Skeletal muscle tissue (tissue), 4 donors: ENCODE measurements around the gene RBMS1. TPM values are rescaled to one million over a fixed set of nuclear protein-coding genes. Genes with fewer than 3 reads are reported as not detected.
"Not testable (repeated sequence)": the region's sequence is repeated elsewhere in the genome, so short reads cannot be mapped to it uniquely, and the experiment has no call there.

ENCODE experiments used
- H3K27ac ChIP-seq: one replicate; pipeline ENCODE4 v1.7.0; 2013; ENCODE audit warnings: mild to moderate bottlenecking, low read depth, low read length, inconsistent platforms
- H3K27me3 ChIP-seq, 3 donors: one replicate each; pipeline ENCODE4 v1.7.0; 2013; ENCODE audit warnings: low read length in 3 of 3; ENCODE audit not compliant: control insufficient read depth in 3 of 3, insufficient read depth in 3 of 3
- H3K36me3 ChIP-seq, 3 donors: one replicate each; pipeline ENCODE4 v1.7.0; 2013; ENCODE audit warnings: low read length in 3 of 3; ENCODE audit not compliant: control insufficient read depth in 3 of 3, insufficient read depth in 3 of 3
- H3K4me1 ChIP-seq, 3 donors: one replicate each; pipeline ENCODE4 v1.7.0; 2013; ENCODE audit warnings: low read length in 3 of 3, mild to moderate bottlenecking in 3 of 3; ENCODE audit not compliant: control insufficient read depth in 3 of 3, insufficient read depth in 3 of 3
- H3K4me3 ChIP-seq, 3 donors: one replicate each; pipeline ENCODE4 v1.7.0; 2013; ENCODE audit warnings: low read length in 3 of 3
- H3K9ac ChIP-seq, 3 donors: one replicate each; pipeline ENCODE4 v1.7.0; 2013; ENCODE audit warnings: low read length in 3 of 3, mild to moderate bottlenecking in 3 of 3, moderate library complexity in 2 of 3, low read depth in 1 of 3
- H3K9me3 ChIP-seq, 3 donors: one replicate each; pipeline ENCODE4 v1.7.0; 2013; ENCODE audit warnings: low read length in 3 of 3; ENCODE audit not compliant: control insufficient read depth in 3 of 3
- total RNA-seq: library from RNA; depleted of rRNA; stranded (reverse); fragments of >200 nt; gene quantifications from one replicate; pipeline ENCODE4 v1.2.3, GENCODE V29; 2014
- donor health status: Osteomylitis.

The RBMS1 gene
- total RNA-seq, 1 donor from 2014 or later = 48.0 TPM

DNA sequence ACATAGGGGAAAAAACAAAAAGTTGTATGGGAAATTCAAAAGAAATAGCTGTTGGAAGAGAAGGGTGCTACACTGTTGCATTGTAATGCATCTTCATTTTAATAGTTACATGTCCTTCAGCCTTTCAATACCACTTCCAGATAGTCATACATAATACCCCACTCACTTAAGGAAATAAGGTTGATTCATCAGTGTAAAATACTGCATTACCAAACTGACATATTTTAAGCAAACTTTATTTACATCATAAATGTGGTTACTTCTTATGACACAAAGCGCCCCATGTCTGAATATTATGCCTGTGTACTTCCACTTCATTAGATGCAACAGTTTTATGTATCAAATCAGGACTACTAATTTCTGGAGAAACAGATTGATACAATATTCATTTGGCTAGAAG, 4.5 kb downstream of the RBMS1 start:
- H3K4me1 ChIP-seq = peaks cover 3 to 15% (median 11%) of the 10 kb centered on the region in 3 donors

GRCh38 chr2:160488289-160488688, 5.3 kb downstream of the RBMS1 start:
- peaks cover 3 to 15% (median 11%) of the 10 kb centered on the region in 3 donors for H3K4me1 ChIP-seq
- not testable (repeated sequence) for H3K4me3 ChIP-seq, H3K27ac ChIP-seq, H3K9ac ChIP-seq, H3K36me3 ChIP-seq, H3K27me3 ChIP-seq, H3K9me3 ChIP-seq

More for the DNA sequence above, 4.5 kb downstream of the RBMS1 start:
- H3K27me3 ChIP-seq = no peaks in the 10 kb centered on the region
- no peaks in the 10 kb centered on the region for H3K9me3 ChIP-seq
- no peak overlapping the region for H3K9ac ChIP-seq
- no peak overlapping the region for H3K27ac ChIP-seq
- H3K36me3 ChIP-seq = no peaks in the 10 kb centered on the region
- H3K4me3 ChIP-seq = no peak overlapping the region

- H3K4me1 ChIP-seq = peaks cover 2 to 14% (median 5%) of the 10 kb centered on the region in 3 donors
- H3K9me3 ChIP-seq = no peaks in the 10 kb centered on the region
- no peak overlapping the region for H3K9ac ChIP-seq
- H3K27ac ChIP-seq = no peak overlapping the region
- no peaks in the 10 kb centered on the region for H3K27me3 ChIP-seq
- no peak overlapping the region for H3K4me3 ChIP-seq
- no peaks in the 10 kb centered on the region for H3K36me3 ChIP-seq
These were observed 7.3 kb downstream of the RBMS1 start for GRCh38 chr2:160486341-160486740.

DNA sequence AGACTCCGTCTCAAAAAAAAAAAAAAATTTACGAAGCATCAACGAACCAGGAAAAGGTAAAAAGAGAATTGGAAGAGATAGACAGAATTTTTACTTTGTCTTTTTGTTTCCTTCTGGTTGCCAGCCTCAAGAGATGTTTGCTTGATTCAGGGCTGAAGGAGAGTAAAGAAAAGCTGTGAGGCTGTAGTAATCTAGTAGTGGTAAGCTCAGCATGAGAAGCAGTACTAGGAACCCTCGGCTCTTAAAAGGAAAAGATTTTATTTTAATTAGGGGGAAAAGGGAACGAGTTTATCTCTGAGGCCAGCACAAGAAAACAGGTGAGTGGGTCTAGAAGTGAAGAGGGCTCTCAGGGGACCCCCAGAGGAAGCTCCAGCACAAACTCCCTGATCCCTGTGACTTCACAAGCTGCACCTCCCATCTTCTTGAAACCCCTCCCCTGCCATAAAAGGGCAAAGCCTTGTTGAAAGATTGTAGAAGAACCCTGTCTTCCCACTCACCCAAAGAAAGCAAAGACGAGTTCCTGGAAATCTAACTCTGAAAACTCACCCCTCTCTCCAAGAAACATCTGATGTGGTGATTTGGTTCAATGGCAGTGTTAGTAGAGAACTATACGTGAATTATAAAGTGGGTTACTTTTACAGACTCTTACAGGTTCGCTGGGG, 8.6 kb downstream of the RBMS1 start:
- Histone ChIP-seq H3K9me3 (no peaks in the 10 kb centered on the region), H3K27ac (no peak overlapping the region), H3K9ac (no peak overlapping the region), H3K27me3 (no peaks in the 10 kb centered on the region), H3K4me3 (no peak overlapping the region), H3K36me3 (no peaks in the 10 kb centered on the region), H3K4me1 (peaks cover 0 to 7% (median 5%) of the 10 kb centered on the region in 3 donors)

- Histone ChIP-seq H3K4me3 (no peak overlapping the region), H3K9me3 (no peaks in the 10 kb centered on the region), H3K27me3 (no peaks in the 10 kb centered on the region), H3K4me1 (peaks cover 0 to 11% (median 7%) of the 10 kb centered on the region in 3 donors), H3K9ac (no peak overlapping the region), H3K27ac (no peak overlapping the region), H3K36me3 (no peaks in the 10 kb centered on the region)
These were observed 10.9 kb downstream of the RBMS1 start for GRCh38 chr2:160482673-160483072.

DNA sequence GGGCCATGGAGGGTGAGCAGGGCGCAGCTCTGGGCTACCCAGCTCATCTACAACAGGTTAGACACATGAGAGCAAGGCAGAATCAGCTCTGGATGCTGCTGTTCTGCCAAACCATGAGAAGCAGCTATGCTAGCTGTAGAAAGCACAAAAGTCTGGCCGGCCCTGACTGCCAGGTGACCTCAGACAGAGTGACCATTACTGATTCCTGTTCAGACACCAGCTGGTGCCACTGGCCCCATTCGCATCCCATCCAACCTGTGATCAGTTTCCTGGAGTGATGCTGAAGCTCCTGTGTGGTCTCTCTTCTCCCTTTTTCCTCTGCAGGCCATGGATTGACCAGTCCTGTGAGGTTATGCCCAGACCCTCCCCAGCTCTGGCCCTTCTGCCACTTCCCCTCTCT, 14.3 kb downstream of the RBMS1 start:
- Histone ChIP-seq H3K4me1 (peaks cover 0 to 7% (median 6%) of the 10 kb centered on the region in 3 donors), H3K9ac (no peak overlapping the region), H3K27ac (no peak overlapping the region)

DNA sequence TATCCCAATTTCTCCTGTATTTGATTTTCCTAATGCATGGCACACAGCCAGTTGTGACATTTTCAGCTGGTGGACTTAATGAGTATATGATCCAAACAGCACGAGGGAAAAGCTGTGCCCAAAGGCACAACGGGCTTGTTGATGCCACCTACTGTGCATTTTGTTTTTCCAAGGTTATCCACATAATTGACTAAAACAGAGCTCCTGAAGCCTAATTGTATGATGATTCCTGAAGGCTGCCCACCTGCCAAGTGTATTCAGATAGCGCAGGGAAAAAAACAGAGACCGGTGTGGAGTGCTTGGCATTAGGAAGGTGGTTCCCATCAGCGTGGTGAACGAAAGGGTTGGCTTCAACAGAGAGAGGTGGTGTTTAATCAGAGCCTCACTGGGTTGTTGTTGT, 14.9 kb downstream of the RBMS1 start:
- Histone ChIP-seq H3K27ac (no peak overlapping the region), H3K36me3 (no peaks in the 10 kb centered on the region), H3K4me1 (peaks cover 0 to 7% (median 7%) of the 10 kb centered on the region in 3 donors), H3K9me3 (no peaks in the 10 kb centered on the region), H3K9ac (no peak overlapping the region), H3K27me3 (no peaks in the 10 kb centered on the region), H3K4me3 (no peak overlapping the region)

More for the DNA sequence above, 14.3 kb downstream of the RBMS1 start:
- no peaks in the 10 kb centered on the region for H3K27me3 ChIP-seq
- no peaks in the 10 kb centered on the region for H3K9me3 ChIP-seq
- no peak overlapping the region for H3K4me3 ChIP-seq
- no peaks in the 10 kb centered on the region for H3K36me3 ChIP-seq

DNA sequence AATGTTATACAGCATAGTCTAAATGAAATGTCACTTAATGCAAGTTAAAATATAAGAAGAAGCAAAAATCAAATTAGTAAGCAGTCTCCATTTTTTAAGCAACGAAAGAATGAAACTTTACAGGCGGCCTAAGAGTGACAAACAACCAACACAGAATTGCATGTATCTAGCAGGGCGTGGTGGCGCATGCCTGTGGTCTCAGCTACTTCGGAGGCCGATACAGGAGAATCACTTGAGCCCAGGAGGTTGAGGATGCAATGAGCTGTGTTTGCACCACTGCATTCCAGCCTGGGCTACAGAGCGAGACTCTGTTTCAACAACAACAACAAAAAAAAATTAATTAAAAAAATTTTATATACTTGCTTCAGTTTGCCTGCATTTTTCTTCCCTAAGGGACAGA, 16.6 kb downstream of the RBMS1 start:
- H3K36me3 ChIP-seq = no peaks in the 10 kb centered on the region
- H3K4me1 ChIP-seq = peaks cover 0 to 22% (median 5%) of the 10 kb centered on the region in 3 donors
- no peak overlapping the region for H3K9ac ChIP-seq
- no peaks in the 10 kb centered on the region for H3K9me3 ChIP-seq
- no peaks in the 10 kb centered on the region for H3K27me3 ChIP-seq
- no peak overlapping the region for H3K4me3 ChIP-seq
- no peak overlapping the region for H3K27ac ChIP-seq

GRCh38 chr2:160474891-160475787, 18.5 kb downstream of the RBMS1 start:
- H3K4me3 ChIP-seq = no peak overlapping the region
- H3K27me3 ChIP-seq = no peaks in the 10 kb centered on the region
- no peaks in the 10 kb centered on the region for H3K36me3 ChIP-seq
- H3K4me1 ChIP-seq = peaks cover 0 to 26% (median 12%) of the 10 kb centered on the region in 3 donors
- H3K9ac ChIP-seq = no peak overlapping the region
- no peaks in the 10 kb centered on the region for H3K9me3 ChIP-seq
- H3K27ac ChIP-seq = no peak overlapping the region

- no peaks in the 10 kb centered on the region for H3K36me3 ChIP-seq
- no peak overlapping the region for H3K9ac ChIP-seq
- no peaks in the 10 kb centered on the region for H3K9me3 ChIP-seq
- H3K27ac ChIP-seq = no peak overlapping the region
- no peak overlapping the region for H3K4me3 ChIP-seq
- H3K27me3 ChIP-seq = no peaks in the 10 kb centered on the region
- H3K4me1 ChIP-seq = peaks cover 3 to 27% (median 13%) of the 10 kb centered on the region in 3 donors
These were observed 19.3 kb downstream of the RBMS1 start for GRCh38 chr2:160474319-160474645.
